ENCODE data around the gene PPIL1.

Gene PPIL1

DNA sequence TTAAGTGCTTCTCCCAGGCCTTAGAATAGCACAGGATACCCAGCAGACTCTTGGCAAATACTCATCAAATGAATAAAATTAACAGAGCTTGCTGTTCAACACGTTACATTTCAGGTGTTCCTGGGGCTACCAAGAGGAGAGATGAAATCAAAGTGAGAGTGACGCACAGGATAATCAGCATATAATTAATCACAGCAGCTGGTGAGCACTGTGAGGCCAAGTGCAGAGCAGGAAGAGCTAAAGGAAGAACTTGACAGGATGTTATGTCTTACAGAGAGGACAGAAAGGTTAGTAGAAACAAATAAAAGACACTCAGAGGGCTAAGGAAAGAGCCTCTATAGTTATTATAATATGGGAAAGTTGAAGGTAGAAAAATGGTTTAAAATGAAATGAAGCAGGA is 8.8 kb downstream of the PPIL1 start:
- no peak for DNase-seq (ENCODE audit: low spot score)
- in situ Hi-C loops (cut with MboI; ENCODE audit: low sequenced_read_pairs, unreplicated experiment), result no loop called here
- TF ChIP-seq, protein P1, sequence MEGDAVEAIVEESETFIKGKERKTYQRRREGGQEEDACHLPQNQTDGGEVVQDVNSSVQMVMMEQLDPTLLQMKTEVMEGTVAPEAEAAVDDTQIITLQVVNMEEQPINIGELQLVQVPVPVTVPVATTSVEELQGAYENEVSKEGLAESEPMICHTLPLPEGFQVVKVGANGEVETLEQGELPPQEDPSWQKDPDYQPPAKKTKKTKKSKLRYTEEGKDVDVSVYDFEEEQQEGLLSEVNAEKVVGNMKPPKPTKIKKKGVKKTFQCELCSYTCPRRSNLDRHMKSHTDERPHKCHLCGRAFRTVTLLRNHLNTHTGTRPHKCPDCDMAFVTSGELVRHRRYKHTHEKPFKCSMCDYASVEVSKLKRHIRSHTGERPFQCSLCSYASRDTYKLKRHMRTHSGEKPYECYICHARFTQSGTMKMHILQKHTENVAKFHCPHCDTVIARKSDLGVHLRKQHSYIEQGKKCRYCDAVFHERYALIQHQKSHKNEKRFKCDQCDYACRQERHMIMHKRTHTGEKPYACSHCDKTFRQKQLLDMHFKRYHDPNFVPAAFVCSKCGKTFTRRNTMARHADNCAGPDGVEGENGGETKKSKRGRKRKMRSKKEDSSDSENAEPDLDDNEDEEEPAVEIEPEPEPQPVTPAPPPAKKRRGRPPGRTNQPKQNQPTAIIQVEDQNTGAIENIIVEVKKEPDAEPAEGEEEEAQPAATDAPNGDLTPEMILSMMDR (IDR thresholded peaks at IDR 0.05; ENCODE audit: borderline replicate concordance, control extremely low read depth, extremely low read depth, insufficient read depth, missing control alignments), result no peak

DNA sequence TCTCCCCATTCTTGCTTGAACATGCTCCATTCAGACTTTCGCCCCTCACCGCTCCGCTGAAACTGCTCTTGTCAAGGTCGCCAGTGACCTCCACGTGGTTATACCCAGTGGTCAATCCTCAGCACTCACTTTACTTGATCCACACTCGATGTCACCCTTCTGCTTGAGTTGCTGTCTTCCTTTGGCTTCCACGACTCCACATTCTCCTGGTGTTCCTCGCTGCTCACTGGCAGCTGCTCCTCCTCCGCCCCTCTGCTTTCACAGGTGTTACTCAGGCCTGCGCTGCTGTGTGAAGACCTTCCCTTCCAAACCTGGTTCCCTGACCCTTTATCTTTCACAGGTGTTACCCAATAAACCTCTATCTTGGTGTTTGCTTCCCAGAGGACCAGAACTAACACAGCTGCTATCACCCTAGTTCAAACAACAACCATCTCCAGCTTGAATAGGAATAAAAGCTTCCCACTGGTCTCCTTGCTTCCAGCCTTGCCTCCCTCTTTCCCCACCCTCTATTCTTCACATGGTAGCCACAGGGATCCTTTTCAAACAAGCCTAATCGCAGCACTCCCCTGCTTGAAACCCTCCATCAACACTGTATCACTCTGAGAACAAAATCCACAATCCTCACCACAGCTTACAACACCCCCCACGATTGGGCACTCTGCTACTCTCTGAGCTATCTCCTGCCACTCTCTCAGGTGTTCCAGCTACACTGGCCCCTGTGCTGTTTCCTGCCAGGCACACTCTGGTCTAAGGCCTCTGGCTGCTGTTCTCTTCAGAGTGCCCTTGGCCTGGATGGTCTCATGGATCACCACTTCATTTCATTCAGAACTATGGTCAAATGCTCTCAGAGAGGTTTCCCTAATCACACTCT is 10.7 kb downstream of the PPIL1 start:
- no peak for DNase-seq (ENCODE audit: low spot score)
- TF ChIP-seq, protein P1 (IDR thresholded peaks at IDR 0.05; ENCODE audit: borderline replicate concordance, control extremely low read depth, extremely low read depth, insufficient read depth, missing control alignments), result no peak
- in situ Hi-C loops (cut with MboI; ENCODE audit: low sequenced_read_pairs, unreplicated experiment), result no loop called here

DNA sequence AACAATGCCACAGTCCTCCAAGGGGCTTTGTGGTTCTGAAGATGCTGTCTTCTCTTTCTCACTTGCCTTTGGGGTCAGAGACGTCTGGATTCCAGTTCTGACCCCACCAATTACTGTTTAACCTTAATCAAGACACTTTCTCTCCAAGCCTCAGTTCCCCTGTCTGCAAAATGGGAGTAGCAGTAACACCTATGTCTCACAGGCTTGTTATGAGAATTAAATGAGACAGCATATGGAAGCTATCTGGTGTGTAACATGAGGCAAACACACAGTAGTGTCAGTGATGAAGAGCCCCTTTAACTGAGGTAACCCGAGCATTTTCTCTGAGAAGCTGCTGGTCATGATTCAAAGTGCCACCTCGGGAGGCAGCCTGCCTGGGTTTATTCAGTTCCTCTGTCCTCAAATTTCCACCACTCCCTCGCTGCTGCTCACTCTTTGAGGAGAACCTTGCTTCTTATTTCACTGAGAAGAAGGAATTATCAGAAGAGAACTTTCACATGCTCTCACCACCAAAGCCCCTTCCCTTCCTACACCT is 11.7 kb downstream of the PPIL1 start:
- in situ Hi-C loops (cut with MboI; ENCODE audit: low sequenced_read_pairs, unreplicated experiment), result no loop called here
- no peak for DNase-seq (ENCODE audit: low spot score)
- TF ChIP-seq, protein P1 (IDR thresholded peaks at IDR 0.05; ENCODE audit: borderline replicate concordance, control extremely low read depth, extremely low read depth, insufficient read depth, missing control alignments), result no peak

DNA sequence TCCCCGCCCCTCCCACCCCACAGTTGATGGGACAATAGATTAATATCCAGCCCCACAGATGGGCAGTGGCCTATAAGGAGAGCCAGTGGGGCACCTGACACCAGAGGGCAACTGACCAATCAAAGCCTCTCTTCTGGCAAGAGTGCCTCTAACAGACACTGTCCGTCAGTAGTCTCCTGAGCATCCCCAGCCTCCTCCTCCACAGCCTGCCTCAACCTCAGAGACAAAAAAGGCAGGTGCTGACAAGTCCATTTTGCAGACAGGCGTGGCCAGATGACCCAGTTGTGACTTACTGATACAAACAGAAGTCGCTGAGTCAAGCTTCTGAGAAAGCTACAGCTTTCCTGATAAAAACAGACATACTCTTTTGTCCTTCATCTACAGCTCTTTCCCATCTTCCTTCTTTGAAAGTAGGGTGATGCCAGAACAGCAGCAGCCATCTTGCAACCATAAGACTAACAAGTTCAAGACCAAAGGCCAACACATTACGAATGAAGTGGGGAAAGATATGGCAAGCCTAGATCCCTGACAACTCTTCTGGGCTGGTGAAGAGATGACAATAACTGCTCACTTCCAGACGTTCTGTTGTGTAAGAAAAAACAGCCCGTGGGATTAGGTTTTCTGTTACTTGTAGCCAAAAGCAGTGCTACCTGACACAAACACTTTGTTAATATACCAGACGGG is 12.3 kb downstream of the PPIL1 start:
- in situ Hi-C loops (cut with MboI; ENCODE audit: low sequenced_read_pairs, unreplicated experiment), result no loop called here
- no peak for DNase-seq (ENCODE audit: low spot score)
- TF ChIP-seq, protein P1 (IDR thresholded peaks at IDR 0.05; ENCODE audit: borderline replicate concordance, control extremely low read depth, extremely low read depth, insufficient read depth, missing control alignments), result no peak

DNA sequence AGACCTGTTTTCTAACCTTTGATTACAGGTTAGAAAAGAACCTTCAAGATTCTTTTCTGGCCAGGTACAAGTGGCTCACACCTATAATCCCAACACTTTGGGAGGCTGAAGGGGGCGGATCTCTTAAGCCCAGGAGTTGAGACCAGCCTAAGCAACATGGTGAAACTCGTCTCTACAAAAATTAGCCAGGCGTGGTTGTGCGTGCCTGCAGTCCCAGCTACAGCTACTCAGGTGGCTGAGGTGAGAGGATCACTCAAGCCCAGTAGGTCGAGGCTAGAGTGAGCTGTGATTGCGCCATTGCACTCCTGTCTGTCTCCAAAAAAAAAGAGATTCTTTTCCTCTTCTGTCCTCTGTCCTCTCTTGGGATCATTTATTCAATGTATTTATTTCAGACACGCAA is 14.5 kb downstream of the PPIL1 start:
- in situ Hi-C loops (cut with MboI; ENCODE audit: low sequenced_read_pairs, unreplicated experiment), result no loop called here
- TF ChIP-seq, protein P1 (IDR thresholded peaks at IDR 0.05; ENCODE audit: borderline replicate concordance, control extremely low read depth, extremely low read depth, insufficient read depth, missing control alignments), result no peak
- DNase-seq (ENCODE audit: low spot score), result no peak

DNA sequence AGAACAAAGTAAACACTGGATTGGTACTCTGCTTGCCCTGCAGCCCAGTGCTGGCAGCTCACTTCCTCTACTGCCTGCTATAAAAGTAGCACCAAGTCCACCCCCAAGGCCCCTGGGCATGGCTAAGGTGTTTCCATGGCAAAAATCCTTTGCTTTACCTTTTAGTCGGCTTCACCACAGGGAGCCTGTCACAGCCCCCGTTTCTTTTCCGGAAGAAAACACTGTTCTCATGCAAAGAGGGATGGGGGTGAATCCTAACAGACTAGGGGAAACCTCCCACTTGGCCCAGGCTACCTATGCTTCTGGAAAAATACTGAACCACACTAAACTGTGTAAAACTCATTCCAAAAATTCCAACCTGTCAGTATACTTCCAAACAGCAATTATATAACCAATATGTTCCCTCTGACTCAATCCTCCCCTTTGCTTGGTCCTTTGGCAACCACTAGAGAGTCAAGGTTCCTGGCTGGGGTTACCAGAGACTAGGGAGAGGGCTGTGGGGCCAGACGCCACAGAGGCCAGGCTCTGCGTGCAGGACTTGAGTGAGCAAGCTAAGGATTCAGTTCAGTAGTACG is 16.1 kb downstream of the PPIL1 start:
- TF ChIP-seq, protein P1 (IDR thresholded peaks at IDR 0.05; ENCODE audit: borderline replicate concordance, control extremely low read depth, extremely low read depth, insufficient read depth, missing control alignments), result no peak
- in situ Hi-C loops (cut with MboI; ENCODE audit: low sequenced_read_pairs, unreplicated experiment), result no loop called here
- no peak for DNase-seq (ENCODE audit: low spot score)

Data from GM13976 (cell line).